ENCODE data around the gene SLC26A1.

Gene SLC26A1

DNA sequence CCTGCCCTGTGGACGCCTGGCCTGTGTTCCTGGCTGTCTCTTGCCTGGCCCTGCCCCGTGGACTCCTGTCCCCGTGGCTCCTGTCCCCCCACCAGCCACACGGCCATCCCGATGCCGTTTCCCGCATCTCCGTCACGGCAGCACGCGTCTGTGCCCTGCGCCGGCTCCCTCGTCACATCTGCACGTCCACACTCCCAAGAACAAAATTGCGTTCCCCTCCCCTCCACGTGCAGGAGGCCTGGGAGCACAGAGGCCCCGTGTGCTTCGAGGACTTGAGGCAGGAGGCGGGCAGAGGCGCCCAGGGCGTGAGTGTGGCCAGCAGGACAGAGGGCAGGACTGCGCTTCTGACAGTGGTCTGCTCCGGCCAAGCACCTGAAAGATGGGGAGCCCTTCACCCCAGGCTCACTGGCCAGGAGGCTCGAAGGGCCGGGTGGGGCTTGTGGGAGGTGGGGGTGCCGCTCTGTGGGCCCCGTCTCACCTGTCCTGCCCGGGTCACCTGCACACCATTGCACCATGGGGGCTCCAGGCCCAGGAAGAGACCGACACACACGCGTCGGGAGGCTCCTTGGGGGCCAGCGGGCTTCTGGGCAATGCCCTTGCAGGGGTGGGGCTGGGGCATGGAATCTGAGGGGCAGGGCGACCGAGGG, 35.5 kb upstream of the SLC26A1 start:
- no peak for FAIRE-seq

DNA sequence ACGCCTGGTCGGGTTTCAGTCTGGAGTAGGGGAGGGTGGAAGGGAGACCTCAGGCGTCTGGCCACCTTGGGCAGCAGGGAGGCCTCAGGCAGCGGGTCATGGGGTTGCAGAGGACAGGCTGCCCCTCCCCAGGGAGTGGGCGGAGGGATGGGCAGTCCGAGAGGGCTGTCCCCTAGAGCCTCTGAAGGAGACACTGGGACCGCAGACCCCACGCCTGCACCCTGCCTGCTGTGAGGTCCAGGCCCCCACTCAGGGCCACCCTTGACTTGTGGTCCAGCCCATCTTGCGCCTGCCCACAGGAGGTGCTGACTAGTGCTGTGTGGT, 34.7 kb upstream of the SLC26A1 start:
- no peak for FAIRE-seq

DNA sequence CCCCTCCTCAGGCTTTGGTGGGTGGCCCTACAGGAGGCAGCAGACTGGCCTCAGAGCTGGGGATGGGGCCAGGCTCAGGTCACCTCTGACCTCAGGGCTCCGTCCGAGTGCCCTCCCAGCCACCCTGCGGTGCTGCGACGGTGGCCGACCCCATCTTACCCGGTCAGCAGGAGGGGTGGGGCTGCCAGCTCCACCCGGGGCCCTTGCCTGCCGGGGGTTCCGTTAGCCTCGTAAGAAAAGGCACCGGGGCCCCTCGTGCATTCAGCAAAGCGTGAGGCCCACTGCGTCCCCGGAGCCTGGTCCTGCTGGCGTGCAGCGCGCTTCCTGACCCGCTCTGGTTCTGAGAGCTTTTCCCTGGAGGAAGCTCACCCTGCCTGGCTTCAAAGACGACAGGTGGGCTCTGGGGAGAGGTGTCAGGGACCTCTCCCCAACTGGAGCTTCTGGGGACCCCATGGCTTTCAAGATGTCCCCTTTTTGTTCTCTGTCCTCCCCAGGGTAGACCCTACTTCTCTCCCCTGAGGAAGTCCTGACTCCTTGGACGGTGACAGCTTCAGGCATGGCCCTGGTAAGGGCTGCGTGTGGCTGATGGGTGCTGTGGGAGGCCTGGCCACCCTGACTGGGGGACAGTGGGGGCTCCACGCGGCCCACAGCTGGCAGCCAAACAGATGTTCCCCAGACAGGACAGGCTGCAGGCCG, 34.2 kb upstream of the SLC26A1 start:
- FAIRE-seq = no peak

DNA sequence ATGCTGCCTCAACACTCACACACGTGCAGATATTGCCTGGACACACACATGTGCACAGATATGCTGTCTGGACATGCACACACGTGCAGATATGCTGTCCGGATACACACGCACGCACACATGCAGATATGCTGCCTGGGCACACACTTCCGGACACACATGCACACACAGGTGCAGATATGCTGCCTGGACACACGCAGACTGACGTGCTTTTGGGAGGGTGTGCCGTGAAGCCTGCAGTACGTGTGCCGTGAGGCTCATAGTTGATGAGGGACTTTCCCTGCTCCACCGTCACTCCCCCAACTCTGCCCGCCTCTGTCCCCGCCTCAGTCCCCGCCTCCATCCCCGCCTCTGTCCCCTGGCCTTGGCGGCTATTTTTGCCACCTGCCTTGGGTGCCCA, 32.9 kb upstream of the SLC26A1 start:
- FAIRE-seq = no peak

- no peak for FAIRE-seq
Measured at GRCh38 chr4:1024882-1025545, 31.8 kb upstream of the SLC26A1 start.

- no peak for FAIRE-seq
Measured at GRCh38 chr4:1023895-1024740, 30.9 kb upstream of the SLC26A1 start.

DNA sequence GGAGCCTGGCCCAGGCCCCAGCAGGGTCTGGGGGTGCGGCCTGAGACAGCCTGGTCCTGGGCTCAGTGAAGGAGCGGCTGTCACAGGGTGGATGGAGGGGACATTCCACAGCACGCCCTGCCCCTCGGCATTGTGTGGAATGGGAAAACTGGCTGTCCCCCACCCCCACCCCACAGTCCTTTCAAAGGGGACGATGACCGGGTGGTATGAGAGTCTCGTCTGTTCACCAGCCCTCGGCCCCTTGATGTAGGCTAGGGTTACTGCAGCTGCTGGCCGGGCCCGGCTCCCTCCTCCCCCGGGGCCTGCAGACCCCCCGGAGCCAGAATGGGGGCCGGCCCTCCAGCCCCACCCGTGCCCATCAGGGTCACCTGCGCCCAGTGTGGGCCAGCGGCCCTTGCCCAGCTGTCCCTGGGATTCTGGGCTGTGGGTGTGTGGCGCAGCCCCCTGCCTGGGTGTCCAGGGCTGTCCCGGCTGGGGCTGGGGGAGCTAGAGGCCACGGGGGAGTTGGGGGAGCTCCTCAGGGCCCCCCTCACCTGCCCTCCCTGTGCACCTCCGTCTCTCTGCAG, 30.0 kb upstream of the SLC26A1 start:
- no peak for FAIRE-seq

DNA sequence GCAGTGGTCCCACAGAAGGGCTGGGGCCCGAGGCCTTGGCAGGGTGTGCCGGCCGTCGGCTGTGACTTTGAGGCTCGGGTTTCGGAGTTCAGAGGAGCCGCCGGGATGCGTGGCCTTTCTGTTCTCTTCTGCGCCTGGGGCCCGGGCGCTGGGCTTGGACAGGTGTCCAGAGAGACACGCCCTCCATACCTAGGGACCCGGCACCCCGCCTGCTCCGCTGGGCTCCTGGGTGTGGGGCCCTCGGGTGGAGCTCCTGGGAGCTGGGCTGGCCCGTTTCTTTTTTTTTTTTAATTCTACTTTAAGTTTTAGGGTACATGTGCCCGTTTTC, 29.5 kb upstream of the SLC26A1 start:
- FAIRE-seq = no peak

GRCh38 chr4:1022051-1022738, 29.0 kb upstream of the SLC26A1 start:
- FAIRE-seq = no peak

GRCh38 chr4:1021386-1022050, 28.3 kb upstream of the SLC26A1 start:
- no peak for FAIRE-seq

- no peak for FAIRE-seq
Measured at GRCh38 chr4:1019729-1020470, 26.7 kb upstream of the SLC26A1 start.

DNA sequence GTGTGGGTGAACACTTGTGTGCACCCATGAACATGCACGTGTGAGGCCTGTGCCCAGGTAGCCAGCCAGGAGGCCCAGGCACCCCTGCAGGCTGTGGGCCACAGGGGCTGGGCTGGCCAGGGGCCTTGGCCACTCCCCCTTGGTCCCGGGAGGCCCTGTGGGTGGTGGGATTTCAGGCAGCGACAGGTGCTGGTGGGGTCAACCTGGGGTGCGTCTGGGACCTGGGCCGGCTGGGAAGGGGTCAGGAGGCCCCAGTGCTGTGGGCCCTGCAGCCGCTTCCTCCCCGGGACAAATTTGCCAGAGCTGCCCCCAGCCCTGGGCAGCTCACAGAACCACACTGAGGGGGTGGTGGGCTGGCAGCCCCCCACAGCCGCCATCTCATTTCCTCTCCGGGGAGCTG, 26.1 kb upstream of the SLC26A1 start:
- no peak for FAIRE-seq

DNA sequence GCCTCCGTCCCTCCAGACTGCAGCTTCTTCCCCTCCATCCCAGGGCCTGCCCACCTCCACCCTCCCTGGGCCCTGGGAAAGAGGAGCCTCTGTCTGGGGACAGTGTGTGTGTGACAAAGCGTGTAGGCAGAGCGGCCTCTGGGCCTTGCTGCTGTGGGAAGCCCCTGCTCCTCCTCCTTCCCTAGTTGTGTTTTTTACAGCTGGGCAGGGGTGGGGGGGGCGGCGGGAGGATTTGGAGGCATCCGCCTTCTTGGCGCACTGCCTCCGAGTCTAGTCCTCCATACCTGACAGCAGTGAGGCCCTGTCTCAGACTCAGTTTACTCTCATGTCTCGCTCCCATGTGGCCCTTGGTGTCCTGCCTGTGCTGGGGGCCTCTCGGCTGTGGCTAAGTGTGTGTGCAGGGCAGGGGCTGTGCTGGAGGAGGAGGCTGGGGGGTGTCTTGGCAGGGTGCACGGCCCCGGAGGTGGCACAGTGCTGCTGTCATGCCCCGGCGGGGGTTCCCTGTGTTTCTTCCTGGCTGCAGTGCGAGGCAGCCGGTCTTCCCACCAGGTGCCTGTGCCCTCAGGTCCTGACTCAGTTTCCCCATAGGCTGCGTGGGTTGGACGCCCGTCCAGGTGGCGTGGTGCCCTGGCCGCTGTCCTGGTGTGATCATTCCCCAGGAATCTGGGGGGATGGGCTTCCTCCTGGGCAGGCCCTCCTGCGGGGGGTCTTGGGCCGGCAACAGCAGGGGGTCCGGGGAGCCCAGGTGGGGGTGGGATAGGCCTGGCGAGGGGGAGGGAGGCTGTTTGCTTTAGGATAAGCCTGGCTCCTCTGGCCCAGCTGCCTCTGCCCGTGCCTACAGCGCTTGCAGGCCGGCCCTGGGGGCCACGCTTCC, 25.2 kb upstream of the SLC26A1 start:
- no peak for FAIRE-seq

GRCh38 chr4:1017706-1018105, 24.5 kb upstream of the SLC26A1 start:
- no peak for FAIRE-seq

GRCh38 chr4:1017211-1017610, 24.0 kb upstream of the SLC26A1 start:
- no peak for FAIRE-seq

- FAIRE-seq = no peak
Measured at GRCh38 chr4:1015746-1016145, 22.5 kb upstream of the SLC26A1 start.

DNA sequence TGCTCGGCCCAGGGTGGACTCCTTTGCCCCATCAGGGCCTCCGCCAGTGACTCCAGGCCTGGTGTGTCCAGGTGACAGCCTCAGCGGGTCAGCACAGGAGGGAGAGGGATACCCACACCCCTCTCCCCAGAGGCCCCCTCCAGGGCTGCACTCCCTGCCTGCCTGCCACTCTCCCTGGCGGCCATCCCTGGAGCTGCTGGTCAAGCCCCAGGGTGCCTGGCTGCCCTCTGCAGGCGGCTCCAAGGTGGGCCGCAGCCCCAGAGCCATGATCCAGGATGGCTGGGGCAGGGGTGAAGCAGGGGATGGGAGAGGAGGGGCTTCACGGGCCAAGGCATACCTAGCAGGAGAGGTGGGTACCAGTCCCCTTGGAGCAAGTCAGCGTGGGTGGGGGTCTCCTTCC, 22.0 kb upstream of the SLC26A1 start:
- no peak for FAIRE-seq

DNA sequence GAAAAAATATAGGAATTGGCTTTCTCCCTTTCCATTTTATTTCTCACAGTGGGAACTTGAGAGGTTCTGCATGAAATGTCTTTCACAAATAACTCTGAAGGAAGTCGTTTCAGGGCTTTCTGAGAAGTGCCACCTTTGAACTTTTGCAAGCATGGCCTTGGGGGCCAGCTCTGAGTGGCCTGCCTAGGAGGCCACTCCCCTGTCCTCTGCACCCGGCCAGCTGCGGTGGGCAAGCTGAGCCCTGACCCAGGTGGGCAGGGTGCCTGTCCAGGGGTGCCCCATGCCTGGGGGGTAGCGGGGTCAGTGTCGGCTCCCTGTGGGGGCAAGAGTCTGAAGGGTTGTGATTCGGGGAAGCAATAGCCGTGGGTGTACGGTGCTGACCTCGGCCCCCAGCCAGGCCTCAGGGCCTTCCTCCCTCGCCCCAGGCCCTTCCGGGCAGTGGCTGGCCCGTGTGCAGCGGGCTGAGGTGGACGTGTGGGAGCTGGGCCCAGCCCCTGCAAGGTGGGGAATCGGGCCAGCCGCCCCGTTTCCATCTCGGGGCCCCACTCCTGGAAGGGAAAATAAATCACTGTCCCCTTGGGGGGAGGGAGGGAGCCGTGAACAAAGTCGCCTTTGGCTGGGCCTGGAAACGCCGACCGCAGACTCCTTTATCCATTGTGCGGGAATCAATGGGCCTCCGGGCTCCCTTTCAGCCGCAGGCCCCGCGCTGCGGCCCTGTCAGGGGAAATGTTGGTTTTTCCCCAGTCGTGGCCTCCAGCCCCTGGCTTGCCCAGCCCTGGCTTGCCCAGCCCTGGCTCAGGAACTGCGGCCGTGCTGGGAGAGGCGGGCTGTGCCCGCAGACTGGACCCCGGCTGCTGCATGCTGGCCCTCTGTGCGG, 21.3 kb upstream of the SLC26A1 start:
- FAIRE-seq = no peak
